ENCODE results near the gene HS3ST5.

The HS3ST5 gene

DNA sequence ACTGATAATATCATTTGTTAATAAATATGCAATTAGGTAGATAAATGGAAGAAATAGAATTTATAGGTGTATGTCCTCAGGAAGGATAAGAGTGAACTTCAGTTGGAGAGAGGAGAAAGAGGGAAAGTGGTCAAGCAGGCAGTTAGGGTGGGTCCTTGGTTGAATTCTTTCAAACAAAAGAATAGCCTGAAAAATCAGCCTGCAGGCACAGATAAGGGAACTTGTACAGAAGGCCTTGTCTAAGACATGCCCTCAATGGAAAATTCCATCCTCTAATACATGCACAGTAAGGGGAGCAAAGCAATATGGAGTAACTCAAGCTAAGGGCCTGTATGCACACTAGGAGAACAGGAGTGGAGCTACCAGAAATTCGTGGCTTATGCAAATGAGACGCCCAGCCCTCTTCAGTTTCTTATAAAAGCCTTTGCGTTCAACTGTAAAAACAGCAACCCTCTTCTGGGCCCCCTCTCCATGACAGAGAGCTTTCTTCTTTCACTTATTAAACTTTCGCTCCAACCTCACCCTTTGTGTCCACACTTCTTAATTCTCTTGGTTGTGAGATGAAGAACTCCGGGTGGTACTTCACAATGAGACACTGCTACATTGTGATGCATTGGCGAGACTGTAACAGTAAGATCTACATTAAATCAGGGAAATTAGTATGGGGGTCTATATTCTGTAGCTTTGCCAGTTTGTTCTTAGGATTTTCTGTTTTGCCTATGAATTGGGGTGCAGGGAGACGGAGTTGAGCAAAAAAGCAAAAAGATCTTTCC lies 147.0 kb downstream of the HS3ST5 start:
- TF ChIP-seq JUND (IDR thresholded peaks at IDR 0.05; ENCODE audit: low read depth): no peak
- in situ Hi-C loops (cut with HindIII; ENCODE audit: low pct_unique_long_range_greater_than_20kb, low sequenced_read_pairs): no loop called here
- no peak for DNase-seq (ENCODE audit: low read depth in 1 of 2, low spot score in 1 of 2)

DNA sequence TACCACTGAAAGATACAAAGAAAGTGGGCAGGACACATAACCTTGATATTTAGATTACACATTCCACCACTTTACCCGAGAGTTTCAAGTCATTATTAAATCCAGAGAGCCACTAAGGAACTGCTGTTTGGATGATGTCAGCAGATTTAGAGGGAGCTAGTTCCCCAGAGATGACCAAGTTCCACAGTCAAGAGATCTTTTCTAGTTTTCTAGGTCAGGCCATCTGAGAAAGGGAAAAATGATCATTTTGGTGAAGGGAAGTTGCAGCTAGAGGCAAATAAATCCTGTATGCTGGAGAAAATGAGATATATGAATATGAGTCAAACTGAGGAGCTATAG lies 147.8 kb downstream of the HS3ST5 start:
- TF ChIP-seq JUND (IDR thresholded peaks at IDR 0.05; ENCODE audit: low read depth): no peak
- in situ Hi-C loops (cut with HindIII; ENCODE audit: low pct_unique_long_range_greater_than_20kb, low sequenced_read_pairs): no loop called here
- DNase-seq (ENCODE audit: low read depth in 1 of 2, low spot score in 1 of 2): no peak

DNA sequence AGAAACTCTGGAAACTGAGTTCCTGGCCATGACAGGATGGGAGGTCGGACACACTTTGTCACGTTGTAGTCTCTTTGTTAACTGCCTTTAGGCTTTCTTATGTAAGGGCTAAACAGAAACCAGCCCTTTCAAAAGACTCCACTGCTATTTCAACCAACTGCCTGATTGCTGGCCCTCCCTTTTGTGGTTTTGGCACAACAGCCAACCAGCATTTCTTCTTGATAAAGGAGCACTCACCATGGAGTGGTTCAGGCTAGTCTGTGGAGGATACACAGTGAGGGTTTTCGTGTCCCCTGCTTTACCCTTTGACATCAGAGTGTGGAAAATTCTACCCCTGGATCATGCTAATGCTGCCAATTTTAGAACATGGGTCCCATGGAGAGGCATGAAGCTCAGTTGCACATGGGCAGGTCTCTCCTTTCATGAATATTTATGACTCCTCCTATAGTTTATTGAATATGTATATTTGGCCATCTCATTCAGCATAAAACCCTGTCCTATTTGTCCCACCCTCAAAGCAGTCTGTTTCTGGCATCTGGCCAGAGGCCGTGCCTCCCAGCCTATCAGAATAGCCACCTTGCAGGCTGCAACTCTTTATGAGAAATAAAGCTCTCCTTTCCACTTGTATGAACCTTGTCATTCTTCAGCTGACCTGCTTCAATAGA lies 148.3 kb downstream of the HS3ST5 start:
- TF ChIP-seq JUND (IDR thresholded peaks at IDR 0.05; ENCODE audit: low read depth): no peak
- in situ Hi-C loops (cut with HindIII; ENCODE audit: low pct_unique_long_range_greater_than_20kb, low sequenced_read_pairs): no loop called here

DNA sequence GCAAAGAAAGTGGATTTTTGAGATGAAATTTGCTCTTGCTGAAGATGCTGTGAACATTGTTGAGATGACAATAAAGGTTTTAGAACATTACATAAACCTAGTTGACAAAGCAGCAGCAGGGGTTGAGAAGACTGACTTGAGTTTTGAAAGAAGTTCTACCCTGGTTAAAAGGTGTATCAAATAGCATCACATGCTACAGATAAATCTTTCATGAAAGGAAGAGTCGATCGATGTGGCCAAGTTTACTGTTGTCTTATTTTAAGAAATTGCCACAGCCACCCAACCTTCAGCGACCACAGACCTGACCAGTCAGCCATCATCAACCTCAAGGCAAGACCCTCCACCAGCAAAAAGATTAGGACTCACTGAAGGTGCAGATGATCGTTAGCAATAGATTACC lies 155.3 kb downstream of the HS3ST5 start:
- no peak for TF ChIP-seq JUND (IDR thresholded peaks at IDR 0.05; ENCODE audit: low read depth)
- in situ Hi-C loops (cut with HindIII; ENCODE audit: low pct_unique_long_range_greater_than_20kb, low sequenced_read_pairs): no loop called here

More for the DNA sequence above, 148.3 kb downstream of the HS3ST5 start:
- no peak for DNase-seq (ENCODE audit: low read depth in 1 of 2, low spot score in 1 of 2)

DNA sequence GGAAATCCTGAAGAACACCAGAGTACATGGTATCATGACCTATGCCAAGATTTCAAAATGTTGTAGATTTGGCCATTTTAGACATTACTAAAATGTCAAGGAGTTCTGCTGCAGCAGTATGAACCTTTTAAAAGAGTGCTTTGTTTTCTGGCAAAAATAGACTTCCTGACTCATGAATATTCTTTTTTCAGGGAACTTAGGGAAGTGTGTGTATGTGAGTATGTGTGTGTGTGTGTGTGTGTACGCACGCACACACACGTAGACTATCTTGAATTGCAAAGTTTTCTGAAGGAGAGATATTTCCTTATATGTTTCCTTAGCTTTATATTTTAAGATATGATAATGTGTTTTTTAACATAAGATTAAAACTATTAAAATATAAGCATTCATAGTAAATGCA lies 161.2 kb downstream of the HS3ST5 start:
- DNase-seq (ENCODE audit: low read depth in 1 of 2, low spot score in 1 of 2): no peak
- in situ Hi-C loops (cut with HindIII; ENCODE audit: low pct_unique_long_range_greater_than_20kb, low sequenced_read_pairs): no loop called here
- no peak for TF ChIP-seq JUND (IDR thresholded peaks at IDR 0.05; ENCODE audit: low read depth)

More for the DNA sequence above, 155.3 kb downstream of the HS3ST5 start:
- no peak for DNase-seq (ENCODE audit: low read depth in 1 of 2, low spot score in 1 of 2)

DNA sequence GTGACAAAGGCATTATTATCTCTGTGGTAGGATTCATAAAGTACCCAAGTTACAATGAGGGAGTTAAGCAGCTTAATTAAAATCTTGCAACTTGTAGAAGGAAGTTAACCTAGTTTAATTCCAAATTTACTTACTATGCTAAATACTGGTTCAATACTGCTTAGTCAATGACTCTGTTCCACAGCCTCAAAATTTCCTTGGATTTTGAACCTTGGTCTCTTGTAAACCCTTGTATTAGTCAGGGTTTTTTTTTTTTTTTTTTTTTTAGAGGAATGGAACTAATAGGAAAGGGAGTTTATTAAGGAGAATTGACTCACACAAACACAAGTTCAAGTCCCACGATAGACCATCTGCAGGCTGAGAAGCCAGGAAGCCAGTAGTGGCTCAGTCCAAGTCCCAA lies 163.4 kb downstream of the HS3ST5 start:
- TF ChIP-seq JUND (IDR thresholded peaks at IDR 0.05; ENCODE audit: low read depth): no peak
- DNase-seq (ENCODE audit: low read depth in 1 of 2, low spot score in 1 of 2): no peak
- in situ Hi-C loops (cut with HindIII; ENCODE audit: low pct_unique_long_range_greater_than_20kb, low sequenced_read_pairs): no loop called here

DNA sequence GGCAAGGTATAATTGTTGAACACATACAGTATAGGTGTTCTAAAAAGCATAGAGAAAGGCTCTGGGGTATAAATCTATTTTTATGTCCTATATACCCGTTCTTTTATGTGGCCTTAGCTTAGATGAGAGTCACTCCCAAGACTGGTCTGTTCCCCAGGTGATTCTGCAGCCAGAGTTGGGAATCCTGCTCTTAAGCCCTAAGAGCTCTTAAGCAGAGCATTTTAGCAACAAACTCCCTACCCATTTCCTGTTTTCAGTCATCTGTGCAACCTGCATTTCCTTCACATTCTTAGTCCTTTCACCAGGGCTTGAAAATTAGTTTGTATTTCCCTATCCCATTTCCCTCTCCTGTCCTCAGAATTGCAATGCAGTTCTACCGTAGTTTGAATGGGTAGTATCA lies 166.1 kb downstream of the HS3ST5 start:
- TF ChIP-seq JUND (IDR thresholded peaks at IDR 0.05; ENCODE audit: low read depth): no peak
- DNase-seq (ENCODE audit: low read depth in 1 of 2, low spot score in 1 of 2): no peak
- in situ Hi-C loops (cut with HindIII; ENCODE audit: low pct_unique_long_range_greater_than_20kb, low sequenced_read_pairs): no loop called here

DNA sequence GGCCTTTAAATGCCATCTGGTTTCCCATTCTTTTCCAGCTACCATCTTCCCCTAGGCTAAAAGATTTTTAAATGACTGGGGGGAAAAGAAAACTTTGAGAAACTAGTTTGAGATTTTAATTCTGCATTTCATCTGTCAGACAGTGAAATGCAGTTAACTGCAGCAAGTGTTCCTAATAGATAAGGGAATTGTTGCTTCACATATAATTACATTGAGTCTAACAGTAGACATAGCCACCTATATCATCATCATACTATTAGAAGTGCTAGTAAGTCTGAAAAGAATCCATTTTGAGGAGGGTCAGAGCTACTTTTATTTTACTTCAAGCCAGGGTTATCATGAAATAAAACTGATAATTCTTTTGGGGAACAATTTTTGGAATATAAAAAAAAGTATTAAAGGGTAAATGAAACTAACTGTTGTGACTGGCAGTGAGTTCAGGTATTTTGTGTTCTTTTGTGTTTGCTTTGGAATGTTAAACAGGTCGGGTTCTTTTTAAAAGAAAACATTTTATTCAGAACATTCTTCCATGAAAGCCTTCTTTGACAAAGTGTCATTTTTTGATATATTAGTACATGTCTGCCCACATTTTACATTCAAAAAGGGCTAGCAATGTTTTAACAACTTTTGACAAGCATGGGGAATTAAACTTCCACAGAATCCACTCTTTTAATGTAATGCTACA lies 170.1 kb downstream of the HS3ST5 start:
- in situ Hi-C loops (cut with HindIII; ENCODE audit: low pct_unique_long_range_greater_than_20kb, low sequenced_read_pairs): no loop called here
- no peak for TF ChIP-seq JUND (IDR thresholded peaks at IDR 0.05; ENCODE audit: low read depth)
- DNase-seq (ENCODE audit: low read depth in 1 of 2, low spot score in 1 of 2): no peak

DNA sequence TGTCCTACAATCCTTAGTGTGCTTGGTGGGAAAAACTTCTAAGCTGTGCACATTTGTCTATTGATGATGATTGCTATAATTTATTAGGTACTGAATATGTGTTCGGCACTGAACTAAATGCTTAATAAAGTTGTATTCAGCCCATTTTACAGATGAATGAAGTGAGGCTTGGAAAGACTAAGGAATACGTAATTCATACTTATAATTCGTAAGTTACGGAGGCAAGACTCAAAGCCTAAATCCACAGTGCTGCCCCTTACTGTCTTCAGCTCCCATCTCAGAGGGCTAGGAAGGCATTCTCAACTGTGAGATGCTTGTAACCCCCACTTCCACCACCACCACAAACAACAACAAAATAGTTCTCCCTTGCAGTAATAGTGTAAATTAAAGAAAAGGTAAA lies 171.3 kb downstream of the HS3ST5 start:
- TF ChIP-seq JUND (IDR thresholded peaks at IDR 0.05; ENCODE audit: low read depth): no peak
- in situ Hi-C loops (cut with HindIII; ENCODE audit: low pct_unique_long_range_greater_than_20kb, low sequenced_read_pairs): no loop called here

DNA sequence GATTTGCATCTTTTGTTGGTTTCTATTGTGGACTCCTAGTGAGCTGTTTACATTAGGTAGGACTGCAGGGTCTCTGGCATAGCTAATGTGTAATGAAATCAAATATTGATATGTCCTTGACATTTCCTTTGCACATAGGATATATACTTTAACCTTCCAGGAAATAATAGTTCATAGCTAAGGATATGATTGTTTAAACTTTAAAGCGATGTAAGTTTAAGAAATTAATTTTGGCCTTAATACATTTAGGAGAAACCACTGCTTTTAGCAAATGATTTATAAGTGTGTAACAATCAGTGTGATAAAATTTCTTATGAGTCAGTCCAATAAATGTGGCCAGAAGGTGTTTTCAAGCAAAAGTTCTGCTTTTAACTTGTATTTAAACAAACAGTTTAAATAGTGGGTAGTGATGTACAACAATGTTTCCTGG lies 171.8 kb downstream of the HS3ST5 start:
- TF ChIP-seq JUND (IDR thresholded peaks at IDR 0.05; ENCODE audit: low read depth): no peak
- DNase-seq (ENCODE audit: low read depth in 1 of 2, low spot score in 1 of 2): no peak
- in situ Hi-C loops (cut with HindIII; ENCODE audit: low pct_unique_long_range_greater_than_20kb, low sequenced_read_pairs): no loop called here

More for the DNA sequence above, 171.3 kb downstream of the HS3ST5 start:
- no peak for DNase-seq (ENCODE audit: low read depth in 1 of 2, low spot score in 1 of 2)

DNA sequence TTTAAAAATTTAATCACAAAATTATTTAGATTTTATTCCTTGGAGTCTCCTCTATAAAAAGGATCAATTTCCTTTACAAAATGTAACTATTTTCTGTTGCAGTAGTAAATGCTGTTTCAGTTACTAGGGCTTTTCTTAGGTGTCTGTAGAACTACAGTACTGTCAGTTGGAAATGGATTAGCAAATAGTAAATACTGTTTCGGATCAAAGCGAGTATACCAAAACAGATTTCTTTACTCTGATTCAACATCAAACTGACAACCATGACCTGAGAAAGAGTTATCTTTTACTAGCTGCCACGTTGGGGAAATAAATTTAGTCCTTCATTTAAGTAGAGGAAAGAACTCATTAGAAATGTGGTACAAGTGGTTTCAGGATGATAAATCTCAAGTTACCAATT lies 172.5 kb downstream of the HS3ST5 start:
- in situ Hi-C loops (cut with HindIII; ENCODE audit: low pct_unique_long_range_greater_than_20kb, low sequenced_read_pairs): no loop called here
- no peak for DNase-seq (ENCODE audit: low read depth in 1 of 2, low spot score in 1 of 2)
- no peak for TF ChIP-seq JUND (IDR thresholded peaks at IDR 0.05; ENCODE audit: low read depth)

DNA sequence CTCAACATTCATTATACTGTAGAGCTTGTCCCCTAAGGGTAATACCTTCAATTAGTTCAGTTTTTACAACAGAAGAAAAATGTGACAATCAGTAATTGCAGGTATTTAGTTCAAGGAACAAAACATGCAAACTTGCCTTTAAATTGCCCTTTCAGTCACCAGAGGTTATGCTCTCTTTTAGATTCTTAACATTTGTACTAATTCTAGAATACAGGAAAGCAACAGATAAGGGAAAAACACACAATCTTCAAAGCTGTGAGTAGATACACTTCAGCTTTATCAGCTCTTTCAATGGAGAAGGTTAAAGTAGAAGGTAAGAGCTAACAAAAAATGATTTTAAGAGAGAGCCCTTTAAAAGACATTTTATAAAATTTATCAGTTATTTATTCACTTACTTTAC lies 173.1 kb downstream of the HS3ST5 start:
- DNase-seq (ENCODE audit: low read depth in 1 of 2, low spot score in 1 of 2): no peak
- TF ChIP-seq JUND (IDR thresholded peaks at IDR 0.05; ENCODE audit: low read depth): no peak
- in situ Hi-C loops (cut with HindIII; ENCODE audit: low pct_unique_long_range_greater_than_20kb, low sequenced_read_pairs): no loop called here

All from T47D (cell line).